Embryonic facial prominence (tissue), 1 donor: Measurements from ENCODE around the gene SORCS2.
A peak's percentile ranks its signal among the peaks of the same experiment; 100 is the strongest.

Source experiments
- DNase-seq: peaks from one replicate; pipeline ENCODE4 v3.0.0-alpha.2; 2016; ENCODE audit errors: extremely low spot score

The SORCS2 gene

DNA sequence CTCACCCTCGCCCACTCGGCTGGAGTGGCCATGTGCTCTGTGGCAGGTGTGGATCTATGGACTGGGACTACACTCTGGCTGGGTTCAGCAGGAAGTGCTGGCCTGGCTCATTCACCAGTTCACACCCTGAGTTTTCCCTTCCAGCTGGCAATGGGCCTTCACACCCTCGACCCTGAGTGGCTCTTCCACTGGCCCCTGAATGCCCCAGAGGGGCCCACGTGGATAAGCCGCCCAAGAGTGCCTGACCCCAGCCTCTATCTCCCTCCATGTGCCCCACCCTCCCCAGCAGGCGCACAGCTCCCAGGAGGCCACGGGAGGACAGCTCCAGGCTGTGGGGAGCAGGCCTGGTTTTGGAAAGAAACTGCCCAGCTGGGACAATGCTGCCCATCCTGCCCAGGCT lies 513.3 kb downstream of the SORCS2 start:
- no peak for DNase-seq

DNA sequence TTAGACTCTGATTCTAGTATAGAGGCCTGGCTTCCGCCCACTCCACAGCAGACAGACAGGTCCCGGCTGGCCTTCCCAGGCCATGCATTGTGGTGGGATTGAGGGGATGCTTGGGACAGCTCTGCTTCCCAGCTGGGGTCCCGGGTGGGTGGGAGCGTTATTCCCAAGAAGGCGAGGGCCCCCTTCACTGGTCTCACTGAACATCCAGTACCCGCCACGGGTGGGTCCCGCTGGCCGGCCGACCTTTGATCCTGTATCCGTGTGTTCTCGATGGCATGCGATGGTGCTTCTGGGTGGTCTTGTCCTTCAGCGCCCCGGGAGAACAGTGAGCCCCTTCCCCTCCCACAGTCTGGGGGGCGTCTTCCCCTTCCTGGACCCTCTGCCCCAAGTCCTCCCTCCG lies 515.9 kb downstream of the SORCS2 start:
- no peak for DNase-seq

DNA sequence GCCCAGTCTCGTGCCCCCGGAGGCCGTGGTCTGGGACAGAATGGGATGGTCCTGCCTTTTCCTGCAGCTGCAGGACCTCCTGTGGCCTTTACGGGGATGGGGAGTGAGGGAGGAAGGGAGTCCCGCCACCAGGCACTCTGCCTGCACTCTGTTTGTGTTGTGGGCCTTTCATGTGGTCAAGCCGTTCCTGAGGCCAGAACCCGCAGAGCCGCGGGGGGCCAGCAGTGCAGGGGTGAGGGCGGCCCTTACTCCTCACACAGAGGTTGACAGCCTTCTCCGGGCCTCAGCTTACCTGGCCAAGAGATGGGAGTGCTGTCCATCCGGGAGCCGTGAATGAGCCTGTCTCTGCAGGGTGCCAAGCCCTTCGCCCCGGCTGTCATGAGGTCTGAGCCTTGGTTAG lies 516.6 kb downstream of the SORCS2 start:
- DNase-seq = no peak

DNA sequence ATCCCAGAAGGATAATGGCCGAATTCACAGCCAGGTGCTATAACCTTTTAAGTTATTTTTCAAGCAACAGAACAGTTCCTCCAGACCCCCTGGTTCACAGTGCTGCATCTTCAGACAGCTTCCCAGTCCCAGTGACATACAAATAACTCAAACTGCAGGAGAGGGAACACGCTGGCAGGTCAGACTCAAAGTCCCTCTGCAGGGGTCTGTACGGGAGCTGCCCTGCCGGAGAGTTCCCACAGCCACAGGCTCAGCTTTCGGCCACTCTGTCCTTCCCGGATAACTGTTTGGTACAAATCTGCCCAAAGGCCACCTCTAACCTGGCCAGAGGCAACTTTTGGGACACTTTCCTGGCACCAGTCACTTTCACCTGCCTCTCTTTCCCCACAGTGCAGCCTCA lies 517.1 kb downstream of the SORCS2 start:
- DNase-seq = no peak

DNA sequence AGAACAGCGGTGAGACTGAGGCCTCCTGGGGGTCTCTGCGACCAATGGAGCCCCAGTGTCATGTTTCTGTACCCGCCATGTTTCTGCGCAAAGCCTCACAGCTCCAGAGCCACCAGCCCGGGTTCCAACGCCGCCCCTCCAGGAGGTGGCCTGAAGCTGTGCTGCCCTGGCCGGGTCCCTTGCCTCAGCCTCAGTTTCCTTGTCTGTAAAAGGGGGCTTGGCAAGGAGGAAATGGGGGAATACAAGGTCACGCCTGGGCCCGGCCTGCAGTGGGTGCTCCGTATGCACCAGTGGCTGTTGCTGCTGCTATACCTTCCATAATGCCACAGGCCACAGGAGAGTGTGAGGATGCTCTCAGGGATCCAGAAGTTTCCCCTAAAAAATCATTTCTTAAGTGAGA lies 517.8 kb downstream of the SORCS2 start:
- DNase-seq = no peak

DNA sequence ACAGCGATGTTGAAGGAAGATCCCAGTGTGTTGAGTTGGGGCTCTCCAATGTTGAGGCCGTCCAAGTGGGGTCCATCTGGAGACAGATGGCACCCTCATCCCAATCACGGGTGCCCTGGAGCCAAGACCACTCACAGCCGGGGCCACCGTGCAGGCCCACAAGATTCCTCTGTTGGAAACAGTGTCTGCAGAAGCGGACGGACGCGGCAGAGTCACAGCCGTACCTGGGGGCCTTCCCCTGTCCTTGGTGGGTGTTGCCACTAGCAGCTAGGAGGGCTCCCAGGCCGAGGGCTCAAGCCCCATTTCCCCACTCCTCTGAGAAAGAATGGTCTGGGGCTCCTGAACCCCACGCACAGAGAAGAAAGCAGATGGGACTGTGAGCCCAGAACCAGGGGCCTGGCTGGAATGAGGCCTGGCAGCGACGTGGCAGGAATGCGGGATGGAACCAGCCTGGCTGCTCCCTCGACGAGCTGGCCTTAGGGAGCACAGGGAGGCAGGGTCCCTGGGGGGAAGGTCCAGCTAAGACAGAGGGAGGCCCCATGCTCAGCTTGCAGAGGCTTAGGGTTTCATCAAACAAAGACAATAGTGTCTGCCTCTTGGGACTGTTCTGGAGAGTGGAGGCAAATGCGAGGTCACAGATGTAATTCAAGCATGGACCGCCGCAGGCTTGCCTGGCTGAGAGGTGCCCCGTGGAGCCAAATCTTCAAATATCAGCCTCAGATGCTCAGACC lies 518.4 kb downstream of the SORCS2 start:
- DNase-seq = no peak

DNA sequence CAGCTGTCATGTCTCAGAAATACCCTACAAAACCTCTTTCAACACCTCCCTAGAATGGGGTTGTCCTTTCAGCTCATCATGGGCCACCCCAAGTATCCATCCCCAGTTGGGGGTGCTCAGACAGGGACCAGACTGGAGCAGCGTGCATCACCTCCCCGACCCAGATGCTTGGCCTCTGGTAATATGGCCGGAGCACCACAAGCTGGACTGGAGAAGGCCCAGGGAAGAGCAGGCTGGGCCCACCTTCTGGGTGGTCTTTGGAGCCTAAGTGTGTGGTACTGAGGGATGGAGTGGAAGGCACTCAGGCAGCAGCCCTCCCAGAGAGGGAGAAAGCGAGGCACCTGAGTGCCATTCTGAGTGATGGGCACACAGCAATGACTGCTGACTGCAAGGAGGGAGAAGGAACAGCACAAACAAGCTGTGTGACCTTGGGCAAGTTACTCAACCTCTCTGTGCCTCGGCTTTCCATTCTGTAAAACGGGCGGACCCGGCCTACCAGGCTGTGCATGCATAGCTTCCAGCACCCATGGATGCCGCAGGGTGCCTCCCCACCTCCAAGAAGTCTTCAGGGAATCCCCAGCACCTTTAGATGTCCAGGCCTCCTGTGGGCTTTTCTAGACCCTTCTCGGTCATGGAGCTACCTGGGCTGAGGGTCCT lies 519.1 kb downstream of the SORCS2 start:
- no peak for DNase-seq

DNA sequence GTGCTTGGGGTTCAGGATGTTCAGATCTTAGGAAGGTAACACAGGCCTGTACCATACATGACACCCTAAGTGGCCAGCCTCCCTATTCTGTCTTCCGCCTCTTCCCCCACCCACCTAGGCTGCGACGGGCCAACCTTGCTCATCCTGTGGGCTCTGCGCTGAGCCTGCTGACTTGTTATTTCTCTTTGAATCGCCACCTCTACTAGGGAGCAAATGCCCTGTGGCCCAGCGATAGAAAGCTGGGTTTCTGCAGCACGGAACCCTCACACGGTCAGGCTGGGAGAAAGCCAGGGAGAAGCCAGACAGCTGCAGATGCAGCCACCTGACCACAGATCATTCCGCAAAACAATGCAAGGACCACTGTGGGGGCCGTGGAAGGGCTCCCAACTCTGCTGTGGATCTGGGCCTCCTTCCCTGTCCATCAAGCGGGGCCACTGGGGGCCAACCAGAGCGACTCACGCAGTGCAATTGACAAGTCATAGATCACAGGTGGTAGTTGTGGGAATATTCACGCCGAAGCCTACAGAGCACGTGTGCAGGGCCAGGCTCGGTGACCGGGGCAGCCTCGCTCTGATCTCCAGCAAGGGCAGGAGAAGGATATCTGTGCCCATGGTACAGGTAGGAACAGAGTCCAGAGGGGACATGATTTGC lies 519.8 kb downstream of the SORCS2 start:
- DNase-seq = no peak

DNA sequence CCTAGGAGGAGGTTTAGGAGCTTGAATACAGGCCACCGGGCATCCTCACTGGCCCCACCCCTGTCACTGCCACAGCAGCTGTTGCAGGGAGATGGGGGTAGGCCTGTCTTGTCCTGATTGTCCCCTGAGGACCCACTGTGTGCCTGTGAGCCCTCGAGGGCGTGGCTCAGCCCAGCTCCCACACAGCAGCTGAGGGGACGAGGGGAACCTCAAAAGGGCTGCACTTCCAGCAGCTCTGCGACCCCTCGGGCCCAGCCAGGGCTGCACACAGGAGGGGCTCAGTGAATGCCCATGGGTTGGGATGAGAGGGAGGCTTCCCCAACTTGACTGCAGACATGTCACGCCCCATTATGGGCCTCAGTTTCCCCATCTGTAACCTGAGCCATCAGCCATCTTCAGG lies 521.4 kb downstream of the SORCS2 start:
- no peak for DNase-seq

DNA sequence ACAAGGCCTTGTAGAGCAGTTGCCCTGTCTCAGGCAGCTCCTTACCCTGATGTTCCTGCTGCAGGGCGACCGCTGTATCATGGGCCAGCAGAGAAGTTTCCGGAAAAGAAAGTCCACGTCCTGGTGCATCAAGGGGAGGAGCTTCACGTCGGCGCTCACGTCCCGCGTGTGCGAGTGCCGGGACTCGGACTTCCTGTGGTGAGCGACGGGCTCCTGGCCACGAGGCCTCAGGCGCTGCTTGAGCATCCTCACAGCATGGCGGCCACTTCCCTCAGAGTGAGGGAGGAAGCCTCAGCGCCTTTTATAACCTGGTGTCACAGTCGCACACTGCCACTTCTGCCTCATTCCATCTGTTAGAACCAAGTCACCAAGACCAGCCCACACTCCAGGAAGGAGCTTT lies 521.8 kb downstream of the SORCS2 start:
- no peak for DNase-seq

DNA sequence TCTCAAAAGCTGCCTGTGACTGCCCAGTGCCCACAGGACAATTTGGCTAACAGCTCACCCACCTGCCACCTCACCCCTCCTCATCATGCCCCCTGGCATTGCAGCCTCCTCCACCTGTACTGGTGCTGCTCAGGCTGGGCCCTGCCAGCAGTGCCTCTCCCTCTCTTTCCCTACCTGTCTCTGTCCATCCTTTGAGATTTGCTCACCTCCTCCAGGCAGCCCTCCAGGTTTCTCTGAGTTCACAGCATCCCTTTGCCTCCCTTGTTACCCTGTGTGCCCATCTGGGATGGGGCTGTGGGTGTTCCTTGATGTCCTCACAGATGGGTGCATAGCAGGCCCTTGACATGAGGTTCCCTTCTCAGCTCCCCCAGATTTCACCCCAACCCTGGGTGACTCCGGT lies 522.4 kb downstream of the SORCS2 start:
- DNase-seq = no peak

DNA sequence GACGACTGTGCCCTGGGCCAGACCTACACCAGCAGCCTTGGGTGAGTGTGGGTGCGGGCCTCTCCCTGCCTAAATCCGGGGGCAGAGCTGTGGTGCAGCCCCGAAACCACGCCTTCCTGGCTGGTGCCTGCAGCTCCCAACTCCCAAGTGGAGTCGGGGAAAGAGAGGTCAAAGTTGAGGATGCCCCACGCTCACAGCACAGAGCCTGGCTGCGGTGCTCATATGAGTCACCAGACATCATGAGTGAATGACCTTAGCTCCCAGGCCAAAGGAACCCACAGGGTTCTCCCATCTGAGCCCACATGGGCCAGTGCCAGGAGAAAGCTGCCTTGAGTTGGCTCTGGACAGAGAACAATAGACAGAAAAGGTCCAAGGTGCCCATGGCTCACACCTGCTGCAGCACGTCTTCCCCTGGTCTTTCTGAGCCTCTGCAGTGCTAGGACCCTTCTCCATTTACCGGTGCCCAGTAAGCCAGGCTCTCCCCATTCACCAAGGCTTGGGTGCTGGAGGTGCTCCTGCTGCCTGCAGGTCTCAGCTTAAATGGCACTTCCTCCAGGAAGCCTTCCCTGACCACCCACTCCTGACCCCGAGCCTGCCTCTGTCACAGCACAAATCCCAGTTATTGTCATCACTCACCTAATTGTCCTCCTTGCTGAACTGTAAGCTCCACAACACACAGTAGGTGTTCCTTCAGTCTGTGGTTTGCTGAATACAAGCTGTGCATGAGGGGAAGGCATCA lies 523.1 kb downstream of the SORCS2 start:
- DNase-seq = no peak

DNA sequence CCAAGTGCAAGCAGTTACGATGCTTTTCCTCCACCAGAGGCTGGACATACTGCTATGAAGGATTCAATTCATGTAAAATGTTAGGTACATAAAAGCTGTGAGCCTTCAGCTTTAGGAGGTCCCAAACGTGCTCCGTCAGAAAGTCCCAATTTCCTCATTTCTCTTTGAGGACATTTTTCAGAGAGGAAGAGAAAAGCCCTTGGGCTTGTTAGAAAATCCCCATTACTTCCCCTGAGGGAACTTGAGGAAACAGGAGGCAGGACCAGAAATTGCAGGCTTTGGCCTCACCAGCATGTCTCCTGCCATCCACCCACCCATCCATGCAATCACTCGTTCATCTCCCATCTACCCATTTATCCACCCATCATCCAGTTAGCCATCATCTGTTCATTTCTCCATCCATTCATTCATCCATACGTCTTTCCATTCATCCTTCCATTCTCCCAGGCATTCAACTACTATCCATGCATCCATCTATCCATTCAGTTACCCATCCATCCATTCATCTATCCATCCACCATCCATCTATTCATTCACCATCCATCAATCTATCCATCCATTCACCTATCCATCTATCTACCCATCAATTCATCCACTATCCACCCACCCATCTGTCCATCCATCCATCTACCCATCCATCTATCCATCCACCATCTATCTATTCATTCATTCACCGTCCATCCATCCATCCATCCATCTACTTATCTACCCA lies 523.8 kb downstream of the SORCS2 start:
- DNase-seq = no peak

DNA sequence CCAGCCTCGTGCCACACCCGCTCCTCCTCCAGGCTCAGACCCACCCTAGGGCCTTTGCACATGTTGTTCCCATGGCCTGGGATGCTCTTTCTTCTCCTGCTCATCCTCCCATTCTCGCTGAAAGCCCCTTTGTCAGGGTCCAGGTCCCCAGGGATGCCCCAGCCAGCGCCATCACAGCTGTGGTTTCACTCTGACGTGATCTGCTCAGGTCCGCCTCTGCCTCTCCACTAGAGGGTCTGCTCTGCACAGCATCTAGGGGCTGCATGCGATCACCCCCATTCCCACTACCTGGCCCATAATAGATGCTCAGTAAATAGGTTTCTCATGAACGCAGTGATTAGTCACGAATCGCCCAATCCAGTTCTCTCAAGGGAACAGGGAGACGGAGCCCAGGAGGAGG lies 524.8 kb downstream of the SORCS2 start:
- no peak for DNase-seq

DNA sequence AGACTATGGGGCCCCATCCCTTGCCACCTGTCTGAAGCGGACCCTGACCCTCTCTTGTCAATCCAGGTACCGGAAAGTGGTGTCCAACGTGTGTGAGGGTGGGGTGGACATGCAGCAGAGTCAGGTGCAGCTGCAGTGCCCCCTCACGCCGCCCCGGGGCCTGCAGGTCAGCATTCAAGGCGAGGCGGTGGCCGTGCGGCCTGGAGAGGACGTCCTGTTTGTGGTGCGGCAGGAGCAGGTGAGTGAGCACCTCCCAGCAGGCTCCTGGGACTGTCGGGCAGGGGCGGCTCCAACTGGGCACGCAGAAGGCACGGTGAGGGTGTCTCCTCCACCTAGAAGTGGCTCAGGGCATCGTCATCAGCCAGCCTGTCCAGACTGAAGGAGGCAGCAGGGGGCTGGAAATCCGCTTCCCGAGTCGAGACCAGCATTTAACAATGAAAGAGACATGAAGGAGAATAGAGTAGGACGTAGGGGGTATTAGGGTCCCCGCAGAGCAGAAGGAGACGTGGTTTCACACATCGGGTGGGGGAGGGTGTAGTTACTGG lies 525.7 kb downstream of the SORCS2 start:
- DNase-seq = no peak

DNA sequence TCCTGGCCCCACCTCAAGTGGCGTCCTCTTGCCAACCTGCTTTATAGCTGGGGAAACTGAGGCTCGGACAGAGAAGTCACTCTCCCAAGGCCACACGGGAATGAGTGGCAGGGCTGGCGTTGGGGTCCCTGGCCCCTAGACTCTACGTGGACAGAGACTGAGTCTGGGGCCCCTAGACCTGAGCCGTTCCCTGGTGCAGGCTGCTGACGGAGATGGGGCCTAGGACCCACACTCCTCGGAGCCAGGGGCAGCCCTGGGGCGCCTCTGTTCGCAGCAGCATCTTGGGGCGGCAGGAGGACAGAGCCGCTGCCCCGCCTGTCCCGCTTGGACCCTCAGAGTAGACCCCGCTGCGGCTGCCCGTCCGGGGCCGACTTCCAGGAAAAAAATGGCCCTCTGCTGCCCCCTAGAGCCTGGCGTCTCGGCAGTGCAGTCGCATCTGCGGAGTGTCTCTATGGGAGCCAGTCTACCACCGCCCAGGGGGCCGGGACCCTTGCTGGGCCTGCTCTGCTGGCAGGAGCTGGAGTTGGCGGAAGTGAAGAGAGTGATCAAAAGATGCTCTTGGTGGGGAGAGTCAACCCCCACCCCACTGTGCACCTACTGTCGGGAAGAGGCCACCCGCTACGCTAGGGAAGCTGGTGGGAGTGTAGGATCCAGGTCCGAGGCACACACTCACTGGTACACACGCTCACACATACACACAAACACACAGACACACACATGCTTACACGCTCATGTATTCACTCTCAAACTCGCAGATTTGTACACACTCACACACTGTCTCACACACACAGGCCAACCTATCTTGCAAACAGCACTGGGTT lies 527.2 kb downstream of the SORCS2 start:
- peak; percentile 18 for DNase-seq

DNA sequence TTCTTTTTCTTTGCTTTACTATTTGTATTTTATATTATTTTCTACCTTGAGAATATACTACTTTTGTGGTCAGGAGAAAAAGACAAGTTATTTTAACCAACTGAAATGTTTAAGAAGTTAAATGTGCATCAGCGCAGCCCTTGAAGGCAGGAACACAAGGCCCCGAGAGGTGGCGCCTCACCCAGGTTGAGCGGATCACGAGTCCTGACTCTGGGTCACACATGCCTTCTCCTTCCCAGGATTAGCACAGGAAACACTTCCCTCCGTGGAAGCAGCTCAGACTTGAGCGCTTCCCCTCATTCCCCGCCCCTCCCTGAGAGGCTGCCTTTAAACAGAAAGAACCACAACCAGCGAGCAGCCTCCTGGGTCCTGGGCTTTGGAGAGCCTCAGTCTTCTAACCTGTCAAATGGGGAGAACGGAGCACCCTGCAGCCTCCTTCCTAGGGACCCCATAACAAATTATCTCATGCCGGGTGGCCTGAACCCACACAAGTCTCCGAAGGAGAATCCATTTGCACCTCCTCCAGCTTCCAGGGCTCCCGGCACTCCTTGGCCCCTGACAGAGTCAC lies 529.7 kb downstream of the SORCS2 start:
- DNase-seq = no peak

DNA sequence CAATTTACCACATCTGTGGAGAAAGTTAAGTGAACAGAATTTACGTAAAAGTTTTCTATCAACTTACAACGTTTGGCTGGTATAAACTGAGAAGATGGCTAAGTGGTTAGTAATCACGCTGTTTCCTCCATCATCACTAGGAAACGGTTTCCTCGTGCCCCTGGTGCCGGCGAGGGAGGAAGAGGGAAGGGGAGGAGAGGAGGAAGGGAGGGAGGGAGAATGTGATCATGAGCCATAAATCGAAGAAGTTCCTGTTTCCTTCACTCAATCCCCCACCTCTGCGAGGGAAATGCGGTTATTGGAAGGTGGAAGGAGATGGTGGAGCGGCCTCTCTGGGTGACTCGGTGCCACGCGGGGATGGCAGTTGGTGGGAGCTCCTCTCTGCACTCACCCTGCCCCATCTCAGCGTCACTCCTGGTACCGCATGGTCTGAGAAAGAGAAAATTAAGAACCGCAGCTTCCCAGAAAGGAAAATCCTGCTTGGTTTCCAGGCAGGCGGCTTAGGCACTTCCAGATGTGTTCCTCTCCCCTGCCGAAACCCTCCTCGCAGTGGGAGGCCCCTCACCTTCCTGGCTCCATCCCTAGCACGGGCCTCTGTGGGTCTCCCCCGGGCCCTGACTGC lies 530.5 kb downstream of the SORCS2 start:
- DNase-seq = peak; percentile 55

DNA sequence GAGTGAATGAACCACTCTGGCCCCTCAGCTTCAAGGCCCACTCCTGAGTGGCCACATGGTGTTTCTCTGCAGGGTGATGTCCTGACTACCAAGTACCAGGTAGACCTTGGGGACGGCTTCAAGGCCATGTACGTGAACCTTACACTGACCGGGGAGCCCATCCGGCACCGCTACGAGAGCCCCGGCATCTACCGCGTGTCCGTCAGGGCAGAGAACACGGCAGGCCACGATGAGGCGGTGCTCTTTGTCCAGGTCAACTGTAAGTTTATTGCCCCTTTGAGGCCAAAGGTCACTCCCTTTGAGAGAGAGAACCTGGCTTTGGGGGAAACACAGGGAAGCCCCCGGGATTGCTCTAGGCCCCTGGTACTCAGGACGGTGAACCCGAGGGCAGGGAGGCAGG lies 531.3 kb downstream of the SORCS2 start:
- no peak for DNase-seq

DNA sequence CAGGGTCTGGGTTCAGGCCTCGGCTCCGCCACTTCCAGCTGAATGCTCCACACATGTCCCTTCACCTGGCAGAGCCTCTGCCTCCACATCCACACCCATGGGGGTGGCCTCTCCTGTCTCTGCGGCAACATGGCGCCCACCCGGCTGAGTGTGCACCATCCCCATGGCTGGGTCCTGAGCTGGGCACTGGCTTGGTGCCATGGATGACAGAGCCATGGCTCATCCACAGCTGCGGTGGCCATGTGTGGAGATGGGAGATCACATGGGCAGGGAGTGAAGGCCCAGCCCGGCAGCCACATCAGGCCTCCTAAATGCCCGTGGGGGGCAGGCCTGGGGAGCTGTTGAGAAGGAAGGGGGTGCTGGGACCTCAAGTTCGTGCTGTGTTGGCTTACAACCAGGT lies 533.6 kb downstream of the SORCS2 start:
- no peak for DNase-seq
